Hematopoietic multipotent progenitor cell treated with erythropoietin and hydrocortisone succinate and interleukin-3 and kit ligand, for 15 days (in vitro differentiated cells): ENCODE measurements around the gene COMMD7.

Experiments
- DNase-seq: peaks from one replicate; pipeline ENCODE4 v3.0.0-alpha.2; 2015; ENCODE audit warnings: low spot score

Gene COMMD7

DNA sequence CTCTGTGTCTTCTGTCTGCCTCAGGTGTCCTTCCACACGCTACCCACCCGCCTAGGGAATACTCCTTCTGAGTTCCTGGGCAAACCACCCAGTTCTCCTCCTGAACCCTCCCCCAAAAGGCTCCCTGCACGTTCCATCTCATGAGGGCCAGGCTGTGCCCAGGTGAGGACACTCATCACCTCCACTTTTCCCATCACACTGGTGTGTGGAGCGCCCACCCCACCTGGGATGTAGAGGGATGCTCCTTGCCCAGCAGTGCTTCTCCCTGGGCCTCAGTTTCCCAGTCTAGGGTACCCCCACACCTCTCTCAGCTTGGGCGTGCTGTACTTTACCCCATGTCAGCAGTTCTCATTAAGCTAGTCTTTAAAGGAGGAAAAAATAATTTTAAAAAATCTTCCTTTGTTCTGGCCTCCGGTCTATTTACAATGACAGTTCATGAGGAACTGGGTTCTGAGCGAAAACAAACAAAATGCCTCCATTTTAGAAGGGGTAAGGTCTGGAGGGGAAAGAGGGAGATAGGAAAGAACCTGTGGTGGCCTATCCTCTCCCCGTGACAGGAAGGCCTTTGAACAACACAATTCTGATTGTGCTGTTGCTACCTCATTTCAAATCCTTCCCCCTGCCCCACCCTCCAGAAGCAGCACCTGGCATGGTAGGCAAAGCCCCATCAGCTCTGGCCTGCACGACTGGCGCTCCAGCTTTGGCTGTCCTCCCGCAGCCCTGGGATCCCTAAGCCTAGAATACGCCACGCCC, 67.9 kb downstream of the COMMD7 start:
- DNase-seq = no peak

DNA sequence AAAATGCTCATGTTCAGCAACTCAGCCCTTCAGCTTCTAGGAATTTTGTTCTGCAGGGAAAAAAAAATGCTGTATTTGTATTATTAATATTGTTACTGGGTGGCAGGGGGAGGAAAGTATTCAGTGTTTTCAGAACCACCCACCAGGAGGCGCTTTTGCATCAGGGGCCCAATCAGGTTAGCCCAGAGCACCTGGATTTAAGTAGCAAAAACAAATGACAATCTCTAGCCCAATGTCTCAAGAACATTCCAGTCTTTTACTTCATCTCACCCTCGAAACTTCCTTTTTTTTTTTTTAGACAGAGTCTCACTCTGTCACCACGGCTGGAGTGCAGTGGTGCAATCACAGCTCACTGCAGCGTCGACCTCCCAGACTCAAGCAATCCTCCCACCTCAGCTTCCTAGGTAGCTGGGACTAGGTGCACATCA, 68.9 kb downstream of the COMMD7 start:
- DNase-seq = peak; percentile 62

DNA sequence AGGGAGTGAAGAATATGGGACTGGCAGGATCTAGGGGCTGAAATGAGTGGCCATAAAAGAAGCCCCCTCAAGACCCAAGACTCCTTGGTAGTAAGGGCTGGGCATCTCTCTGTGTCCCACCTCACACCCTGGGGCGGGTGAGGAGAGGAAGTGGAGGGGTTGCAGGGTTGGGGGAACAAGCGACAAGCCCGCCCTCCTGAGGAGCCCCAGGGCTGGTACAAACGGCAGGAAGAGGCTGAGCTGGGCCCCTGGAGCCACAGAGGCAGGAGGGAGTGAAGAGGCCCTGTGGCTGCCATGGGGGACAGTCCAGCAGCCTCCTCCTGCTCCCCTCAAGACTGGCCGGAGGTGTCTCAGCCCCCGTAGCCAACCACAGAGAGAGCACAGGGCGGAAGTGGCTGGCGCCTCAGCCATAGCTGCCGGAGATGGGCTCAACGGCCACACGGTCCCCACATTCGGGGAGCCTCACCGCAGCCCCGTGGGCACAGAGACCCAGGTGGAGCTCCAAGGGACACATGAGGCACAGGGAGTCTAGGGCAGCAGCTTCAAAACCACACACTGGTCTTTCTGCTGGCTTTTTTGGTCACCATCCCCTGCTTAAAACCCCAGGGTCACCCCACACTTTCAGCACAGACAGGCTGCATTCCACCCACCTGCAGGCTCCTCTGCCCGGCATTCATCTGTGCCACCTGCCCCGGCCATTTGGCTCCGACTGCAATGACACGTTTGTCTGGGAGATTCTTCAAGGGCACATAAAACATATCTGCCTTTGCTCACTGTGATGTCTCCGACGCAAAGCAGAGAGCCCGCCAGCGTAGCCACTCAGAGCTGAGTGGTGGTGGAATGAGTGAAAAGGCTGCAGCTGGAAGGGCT, 70.0 kb downstream of the COMMD7 start:
- no peak for DNase-seq

DNA sequence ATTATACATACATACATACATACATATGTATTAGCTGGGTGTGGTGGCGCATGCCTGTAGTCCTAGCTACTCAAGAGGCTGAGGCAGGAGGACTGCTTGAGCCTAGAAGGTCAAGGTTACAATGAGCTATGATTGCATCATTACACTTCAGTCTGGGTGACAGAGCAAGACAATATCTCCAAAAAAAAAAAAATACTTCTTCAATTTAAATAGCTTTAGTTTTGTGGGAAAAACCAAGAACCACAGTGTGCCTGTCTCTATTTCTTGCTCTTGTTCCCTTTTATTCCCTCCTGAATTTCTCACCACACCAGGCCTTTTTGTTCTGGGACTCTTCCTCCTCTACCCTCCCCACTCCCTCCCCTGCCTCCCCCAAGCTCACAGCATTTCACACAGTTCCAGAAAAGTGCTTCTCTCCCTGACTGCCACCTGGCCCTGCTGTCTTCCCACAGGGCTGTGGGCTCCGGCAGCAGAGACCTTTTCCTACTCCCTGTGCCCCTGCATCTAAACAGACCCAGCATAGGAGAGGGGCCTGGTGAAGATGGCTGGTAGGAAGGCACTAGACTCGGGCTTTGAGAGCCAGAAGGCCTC, 70.8 kb downstream of the COMMD7 start:
- DNase-seq = no peak

DNA sequence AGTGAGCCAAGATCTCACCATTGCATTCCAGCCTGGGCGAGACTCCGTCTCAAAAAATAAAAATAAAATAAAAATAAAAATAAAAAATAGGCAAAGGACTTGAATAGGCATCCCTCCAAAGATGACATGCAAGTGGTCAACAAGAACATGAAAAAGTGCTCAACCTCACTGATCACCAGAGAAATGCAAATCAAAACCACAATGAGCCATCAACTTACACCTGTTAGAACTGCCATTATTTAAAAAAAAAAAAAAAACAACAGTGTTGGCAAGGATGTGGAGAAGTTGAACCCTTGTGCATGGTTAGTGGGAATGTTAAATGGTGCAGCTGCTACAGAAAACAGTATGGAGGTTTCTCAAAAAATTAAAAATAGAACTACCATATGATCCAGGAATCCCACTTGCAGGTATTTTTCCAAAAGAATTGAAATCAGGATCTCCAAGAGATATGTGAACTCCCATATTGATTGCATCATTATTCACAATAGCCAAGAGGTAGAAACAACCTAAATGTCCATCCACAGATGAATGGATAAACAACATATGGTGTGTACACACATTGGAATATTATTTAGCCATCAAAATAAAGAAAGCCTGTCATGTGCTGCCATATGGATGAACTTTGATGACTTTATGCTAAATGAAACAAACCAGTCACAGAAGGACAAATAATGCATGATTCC, 72.4 kb downstream of the COMMD7 start:
- no peak for DNase-seq

DNA sequence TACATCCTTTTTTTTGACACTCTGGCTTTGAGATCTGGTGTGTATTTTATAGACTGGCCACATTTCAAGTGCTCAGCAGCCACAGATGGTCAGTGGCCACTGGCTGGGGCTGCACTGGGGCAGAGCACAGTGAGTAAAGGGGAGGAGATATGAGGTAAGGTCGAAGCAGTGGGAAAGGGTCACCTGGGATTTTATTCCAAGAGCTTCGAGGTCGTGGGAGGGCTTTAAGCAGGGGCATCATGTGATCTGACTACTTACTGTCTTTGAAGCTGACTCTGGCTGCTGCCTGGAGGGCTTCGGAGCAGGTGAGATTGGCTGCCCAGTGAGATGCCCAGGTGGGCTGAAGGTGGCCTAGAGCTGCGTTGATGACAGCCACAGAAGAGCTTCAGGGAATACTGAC, 76.2 kb downstream of the COMMD7 start:
- no peak for DNase-seq

DNA sequence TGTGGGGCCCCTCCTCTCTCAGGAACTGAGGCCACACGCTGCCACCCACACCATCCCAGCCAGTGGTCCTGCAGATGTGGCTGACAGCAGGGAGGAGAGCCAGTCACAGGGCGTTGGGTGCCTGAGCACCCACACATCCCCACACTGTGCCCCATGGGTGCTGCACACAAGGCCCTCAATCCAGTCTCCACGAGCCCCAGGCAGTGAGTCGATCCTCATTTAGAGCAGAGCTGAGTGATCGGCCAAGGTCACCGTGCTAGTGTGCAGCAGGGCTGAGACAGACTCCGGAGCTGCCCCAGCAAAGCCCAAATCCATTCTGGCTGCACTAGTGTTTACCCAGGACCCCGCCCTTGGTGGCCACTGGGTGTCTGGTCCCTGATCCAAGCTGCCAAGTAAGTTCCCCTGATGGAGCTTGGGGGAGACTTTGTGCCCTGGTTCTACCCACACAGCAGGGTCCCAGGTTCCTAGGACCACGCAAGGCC, 78.5 kb downstream of the COMMD7 start:
- no peak for DNase-seq

DNA sequence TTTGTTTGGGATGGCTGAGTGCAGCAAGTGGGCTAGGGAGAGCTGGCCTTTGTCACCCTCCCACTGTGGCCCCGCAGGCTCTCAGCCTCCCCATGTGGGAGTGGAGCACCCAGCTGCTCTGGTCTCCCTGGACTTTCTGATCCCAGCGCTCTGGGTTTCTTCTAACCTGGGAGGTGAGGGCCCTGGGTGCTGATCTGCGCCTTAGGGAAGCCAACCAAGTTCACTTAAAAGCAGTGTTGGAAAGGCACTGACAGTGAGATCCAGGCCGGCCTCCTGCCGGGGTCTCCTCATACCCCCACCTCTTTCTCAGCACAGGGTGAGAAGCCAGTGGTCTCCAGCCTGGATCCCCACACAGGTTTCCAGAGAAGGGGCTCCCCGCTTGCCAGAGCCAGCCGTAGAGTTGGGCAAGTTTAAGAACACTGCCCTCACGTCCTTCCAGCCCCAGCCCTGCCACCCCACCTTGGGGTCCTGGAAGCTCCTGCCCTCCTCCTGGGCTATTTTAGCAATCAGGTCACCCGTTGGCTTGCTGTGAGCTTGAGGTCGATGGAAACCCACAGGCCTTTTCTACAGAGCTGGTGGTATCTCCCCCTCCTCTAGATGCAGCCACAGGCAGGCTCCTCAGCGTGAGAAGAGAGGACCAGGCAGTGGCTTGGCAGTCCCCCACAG, 79.1 kb downstream of the COMMD7 start:
- no peak for DNase-seq

DNA sequence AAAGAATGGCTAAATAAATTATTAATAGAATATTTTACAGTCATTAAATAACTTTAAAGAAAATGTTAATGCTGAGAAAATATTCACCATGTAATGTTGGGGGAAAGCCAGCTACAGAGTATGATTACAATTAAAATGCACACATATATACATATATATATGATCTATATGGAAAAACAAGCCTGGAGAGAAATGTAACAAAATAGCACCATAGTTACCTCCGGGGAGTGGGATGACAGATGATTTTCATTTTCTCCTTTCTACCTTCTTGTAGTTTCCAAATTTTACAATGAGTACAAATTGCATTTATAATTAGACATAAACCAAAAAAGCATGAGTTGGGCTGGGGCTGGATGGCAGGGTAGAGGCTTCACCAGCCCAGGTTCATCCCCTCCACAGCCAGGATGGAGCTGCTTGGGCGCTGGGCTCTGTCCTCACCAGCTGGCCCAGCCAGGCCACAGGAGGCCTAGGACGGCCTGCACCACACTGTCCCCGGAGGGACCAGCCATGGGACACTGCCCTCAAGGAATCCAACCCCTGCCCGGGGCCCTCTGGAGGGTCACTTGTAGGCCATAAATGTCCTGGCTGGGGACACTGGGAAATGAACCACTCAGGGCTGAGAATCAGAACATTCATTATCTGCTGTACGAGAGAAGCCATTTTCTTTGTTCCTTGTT, 79.8 kb downstream of the COMMD7 start:
- no peak for DNase-seq

DNA sequence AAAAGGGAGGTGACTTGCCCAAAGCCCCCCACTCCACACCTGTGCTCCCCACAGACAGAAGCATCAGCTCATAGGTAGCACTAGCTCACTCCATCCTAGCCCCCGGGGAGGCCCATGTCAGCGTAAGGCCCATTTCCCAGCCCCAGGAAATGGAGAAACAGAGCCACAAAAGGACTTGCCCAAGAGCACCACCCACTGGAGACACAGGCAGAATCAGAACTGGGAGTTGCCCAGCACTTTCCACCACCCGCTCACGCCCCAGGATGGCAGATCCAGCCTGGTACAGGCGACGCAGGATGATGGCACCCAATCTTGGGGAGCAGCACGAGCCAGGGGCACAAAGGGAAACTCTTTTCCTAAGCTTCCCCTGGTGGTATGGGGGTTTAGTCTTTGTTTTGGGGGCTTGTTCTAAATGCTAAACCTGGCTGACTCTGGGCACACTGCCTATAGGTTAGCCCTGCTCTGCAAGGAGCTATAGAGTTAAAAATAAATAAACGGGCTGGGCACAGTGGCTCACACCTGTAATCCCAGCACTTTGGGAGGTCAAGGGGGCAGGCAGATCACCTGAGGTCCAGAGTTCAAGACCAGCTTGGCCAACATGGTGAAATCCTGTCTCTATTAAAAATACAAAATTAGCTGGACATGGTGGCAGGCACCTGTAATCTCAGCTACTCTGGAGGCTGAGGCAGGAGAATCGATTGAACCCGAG, 81.3 kb downstream of the COMMD7 start:
- DNase-seq = no peak

DNA sequence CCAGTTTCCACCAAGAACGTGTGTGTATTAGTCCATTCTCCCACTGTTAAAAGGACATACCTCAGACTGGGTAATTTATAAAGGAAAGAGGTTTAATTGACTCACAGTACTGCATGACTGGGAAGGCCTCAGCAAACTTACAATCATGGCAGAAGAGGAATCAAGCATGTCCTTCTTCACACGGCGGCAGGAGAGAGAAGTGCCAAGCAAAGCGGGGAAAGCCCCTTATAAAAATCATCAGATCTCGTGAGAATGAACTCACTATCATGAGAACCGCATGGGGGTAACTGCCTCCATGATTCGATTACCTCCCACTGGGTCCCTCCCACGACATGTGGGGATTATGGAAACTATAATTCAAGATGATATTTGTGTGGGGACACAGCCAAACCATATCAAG, 82.6 kb downstream of the COMMD7 start:
- no peak for DNase-seq

DNA sequence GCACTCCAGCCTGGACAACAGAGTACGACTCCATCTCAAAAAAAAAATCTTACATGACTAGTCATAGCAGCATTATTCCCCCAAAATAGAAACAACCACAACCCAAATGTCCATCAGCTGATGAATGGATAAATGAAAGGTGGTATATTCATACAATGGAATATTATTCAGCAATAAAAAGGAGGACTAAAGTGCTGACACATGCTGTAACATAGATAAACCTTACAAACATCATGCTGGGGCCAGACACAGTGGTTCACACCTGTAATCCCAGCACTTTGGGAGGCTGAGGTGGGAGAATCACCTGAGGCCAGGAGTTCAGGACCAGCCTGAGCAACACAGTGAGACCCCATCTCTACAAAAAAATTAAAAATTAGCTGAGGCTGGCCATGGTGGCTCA, 86.4 kb downstream of the COMMD7 start:
- DNase-seq = no peak

DNA sequence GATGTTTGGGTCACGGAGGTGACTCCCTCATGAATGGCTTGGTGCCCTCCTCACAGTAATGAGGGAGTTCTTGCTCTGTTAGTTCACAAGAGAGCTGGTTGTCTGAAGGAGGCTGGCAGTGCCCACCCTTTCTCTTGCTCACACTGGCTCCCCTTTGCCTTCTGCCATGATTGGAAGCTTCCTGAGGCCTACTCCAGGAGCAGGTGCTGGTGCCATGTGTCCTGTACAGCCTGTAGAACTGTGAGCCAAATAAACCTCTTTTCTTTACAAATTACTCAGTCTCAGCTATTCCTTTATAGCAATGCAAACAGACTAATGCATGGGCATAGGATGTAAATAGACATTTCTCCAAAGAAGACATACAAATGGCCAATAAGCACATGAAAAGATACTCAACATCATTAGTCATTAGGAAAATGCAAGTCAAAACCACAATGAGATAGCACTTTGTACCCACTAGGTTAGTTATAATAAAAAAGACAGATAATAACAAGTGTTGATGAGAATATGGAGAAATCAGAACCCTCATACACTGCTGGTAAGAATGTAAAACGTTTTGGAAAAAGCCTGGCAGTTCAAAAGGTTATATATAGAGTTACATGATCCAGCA, 87.3 kb downstream of the COMMD7 start:
- DNase-seq = no peak

DNA sequence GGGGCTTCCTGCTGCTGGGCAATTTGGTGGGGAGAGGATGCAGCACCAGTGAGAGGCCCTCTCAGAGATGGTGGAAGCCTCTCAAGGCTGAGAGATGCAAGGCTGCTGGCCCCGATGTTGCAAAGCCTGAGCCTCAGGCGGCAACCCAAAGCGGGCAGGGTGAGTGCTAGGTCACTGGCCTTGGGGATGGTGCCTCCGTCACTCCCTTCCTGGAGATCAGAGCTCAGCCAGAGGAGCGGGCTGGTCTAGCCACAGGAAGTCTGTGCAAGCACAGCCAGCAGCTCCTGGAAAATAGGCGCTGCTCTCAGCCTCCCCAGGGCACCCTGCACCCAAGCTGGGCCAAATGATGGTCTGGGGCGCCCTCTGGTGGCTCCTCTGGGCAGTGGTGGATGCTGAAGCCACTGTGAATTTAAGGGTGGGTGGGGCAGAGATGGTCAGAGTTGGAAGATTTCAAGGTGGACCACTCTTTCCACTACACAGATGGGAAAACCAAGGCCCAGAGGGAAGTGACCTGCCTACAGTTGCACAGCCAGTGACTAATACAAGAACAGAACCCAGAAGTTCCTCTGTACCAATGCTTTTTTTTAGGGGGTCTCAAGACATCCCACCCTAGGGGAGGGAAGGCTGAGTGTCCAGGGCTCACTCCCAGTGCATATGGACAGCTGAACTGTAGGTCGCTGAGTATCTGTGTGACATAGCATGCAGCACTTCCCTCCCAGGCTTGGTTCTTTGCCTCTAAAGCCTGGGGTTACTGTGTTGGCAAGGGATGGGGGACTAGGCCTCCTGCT, 90.3 kb downstream of the COMMD7 start:
- peak; percentile 82 for DNase-seq
